Calu3 (cell line): Measurements from ENCODE around the gene ADAMTS17. TPM values are rescaled to one million over a fixed set of nuclear protein-coding genes. Genes with fewer than 3 reads are reported as not detected.

Source experiments
- BruUV-seq: library from RNA; stranded (reverse); fragments of 400-500 nt; replicated peaks from 2 replicates; lab custom pipeline; 2021; lab: Mats Ljungman, UMichigan
- CTCF ChIA-PET: fragments of 300-600 bp; sonication (Branson Sonifier 250); formaldehyde crosslinking; loops from one replicate; lab custom pipeline; 2022; ENCODE audit warnings: antibody characterized with exemption; lab: Charles Lee
- DNase-seq: peaks from one replicate; pipeline ENCODE4 v3.0.0; 2022
- H3K27ac Mint-ChIP-seq: one replicate; pipeline ENCODE4 v1.8.0; 2022; ENCODE audit warnings: mixed read lengths; ENCODE audit not compliant: unreplicated experiment
- H3K27me3 Mint-ChIP-seq: one replicate; pipeline ENCODE4 v1.8.0; 2022; ENCODE audit warnings: mixed read lengths; ENCODE audit not compliant: unreplicated experiment
- H3K36me3 Mint-ChIP-seq: one replicate; pipeline ENCODE4 v1.8.0; 2022; ENCODE audit warnings: mild to moderate bottlenecking, moderate library complexity, mixed read lengths; ENCODE audit not compliant: insufficient read depth, unreplicated experiment
- H3K4me1 Mint-ChIP-seq: one replicate; pipeline ENCODE4 v1.8.0; 2022; ENCODE audit warnings: mild to moderate bottlenecking, low read depth, mixed read lengths; ENCODE audit not compliant: unreplicated experiment
- H3K4me3 Mint-ChIP-seq: one replicate; pipeline ENCODE4 v1.8.0; 2022; ENCODE audit warnings: mild to moderate bottlenecking, low read depth, moderate library complexity, mixed read lengths; ENCODE audit not compliant: unreplicated experiment
- H3K9me3 Mint-ChIP-seq: one replicate; pipeline ENCODE4 v1.8.0; 2022; ENCODE audit warnings: low read depth, mixed read lengths; ENCODE audit not compliant: unreplicated experiment
- CTCF ChIP-seq: fragments of 200-600 bp; IDR thresholded peaks from one replicate; pipeline ENCODE4 v1.8.0; 2022; ENCODE audit warnings: antibody characterized with exemption; ENCODE audit not compliant: unreplicated experiment
- intact Hi-C: fragments of 100-400 bp; cut with micrococcal nuclease; formaldehyde crosslinking; loops from one replicate; pipeline ENCODE4 v1.10.0; 2022; ENCODE audit not compliant: unreplicated experiment
- total RNA-seq: library from RNA; stranded (reverse); gene quantifications from 2 replicates; pipeline ENCODE4 v1.2.3, GENCODE V29; 2022

Gene ADAMTS17
- total RNA-seq, 1 experiment from 2014 or later, result 3.5 TPM

GRCh38 chr15:100082761-100083402 lies 258.9 kb downstream of the ADAMTS17 start:
- H3K4me1 Mint-ChIP-seq, result no peaks in the 10 kb centered on the region
- BruUV-seq, result no TSS peak
- CTCF ChIA-PET, result no interaction called here
- no peak overlapping the region for H3K4me3 Mint-ChIP-seq
- no peak for DNase-seq
- peaks cover 22% of the 10 kb centered on the region for H3K9me3 Mint-ChIP-seq
- intact Hi-C loops, result no loop called here
- no peaks in the 10 kb centered on the region for H3K27me3 Mint-ChIP-seq
- no peak for TF ChIP-seq CTCF
- no peak overlapping the region for H3K27ac Mint-ChIP-seq
- H3K36me3 Mint-ChIP-seq, result no peaks in the 10 kb centered on the region

GRCh38 chr15:100081454-100081853 lies 260.3 kb downstream of the ADAMTS17 start:
- TF ChIP-seq CTCF, result no peak
- Mint-ChIP-seq H3K9me3 (peaks cover 18% of the 10 kb centered on the region), H3K4me1 (no peaks in the 10 kb centered on the region), H3K4me3 (no peak overlapping the region), H3K36me3 (no peaks in the 10 kb centered on the region), H3K27me3 (no peaks in the 10 kb centered on the region), H3K27ac (no peak overlapping the region)
- intact Hi-C loops, result no loop called here
- CTCF ChIA-PET, result no interaction called here
- DNase-seq, result no peak
- no TSS peak for BruUV-seq

GRCh38 chr15:100078511-100079220 lies 263.1 kb downstream of the ADAMTS17 start:
- BruUV-seq, result no TSS peak
- H3K27me3 Mint-ChIP-seq, result no peaks in the 10 kb centered on the region
- DNase-seq, result no peak
- H3K9me3 Mint-ChIP-seq, result peaks cover 9% of the 10 kb centered on the region
- no peak for TF ChIP-seq CTCF
- intact Hi-C loops, result no loop called here
- CTCF ChIA-PET, result no interaction called here
- H3K27ac Mint-ChIP-seq, result no peak overlapping the region
- H3K36me3 Mint-ChIP-seq, result no peaks in the 10 kb centered on the region
- no peaks in the 10 kb centered on the region for H3K4me1 Mint-ChIP-seq
- H3K4me3 Mint-ChIP-seq, result no peak overlapping the region

- Mint-ChIP-seq H3K4me1 (no peaks in the 10 kb centered on the region), H3K36me3 (no peaks in the 10 kb centered on the region), H3K27ac (no peak overlapping the region), H3K27me3 (no peaks in the 10 kb centered on the region), H3K9me3 (peaks cover 3% of the 10 kb centered on the region), H3K4me3 (no peak overlapping the region)
- CTCF ChIA-PET, result no interaction called here
- TF ChIP-seq CTCF, result no peak
- intact Hi-C loops, result no loop called here
- no peak for DNase-seq
- no TSS peak for BruUV-seq
These were observed 266.5 kb downstream of the ADAMTS17 start for GRCh38 chr15:100075229-100075628.
